ENCODE data around the gene B4GALT2. TPM values are rescaled to one million over a fixed set of nuclear protein-coding genes. Genes with fewer than 3 reads are reported as not detected.

B4GALT2 gene
- total RNA-seq, 1 donor: 99.1 TPM

- TF ChIP-seq, protein P1, sequence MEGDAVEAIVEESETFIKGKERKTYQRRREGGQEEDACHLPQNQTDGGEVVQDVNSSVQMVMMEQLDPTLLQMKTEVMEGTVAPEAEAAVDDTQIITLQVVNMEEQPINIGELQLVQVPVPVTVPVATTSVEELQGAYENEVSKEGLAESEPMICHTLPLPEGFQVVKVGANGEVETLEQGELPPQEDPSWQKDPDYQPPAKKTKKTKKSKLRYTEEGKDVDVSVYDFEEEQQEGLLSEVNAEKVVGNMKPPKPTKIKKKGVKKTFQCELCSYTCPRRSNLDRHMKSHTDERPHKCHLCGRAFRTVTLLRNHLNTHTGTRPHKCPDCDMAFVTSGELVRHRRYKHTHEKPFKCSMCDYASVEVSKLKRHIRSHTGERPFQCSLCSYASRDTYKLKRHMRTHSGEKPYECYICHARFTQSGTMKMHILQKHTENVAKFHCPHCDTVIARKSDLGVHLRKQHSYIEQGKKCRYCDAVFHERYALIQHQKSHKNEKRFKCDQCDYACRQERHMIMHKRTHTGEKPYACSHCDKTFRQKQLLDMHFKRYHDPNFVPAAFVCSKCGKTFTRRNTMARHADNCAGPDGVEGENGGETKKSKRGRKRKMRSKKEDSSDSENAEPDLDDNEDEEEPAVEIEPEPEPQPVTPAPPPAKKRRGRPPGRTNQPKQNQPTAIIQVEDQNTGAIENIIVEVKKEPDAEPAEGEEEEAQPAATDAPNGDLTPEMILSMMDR (IDR thresholded peaks at IDR 0.05; ENCODE audit: insufficient read depth, low read length): no peak
- H3K4me3 ChIP-seq (ENCODE audit: low read depth, low read length): no peak overlapping the region
- no peak for DNase-seq (ENCODE audit: low read depth)
Measured at GRCh38 chr1:43952731-43953346, 26.2 kb upstream of the B4GALT2 start.

GRCh38 chr1:43953361-43953760 lies 25.6 kb upstream of the B4GALT2 start:
- DNase-seq (ENCODE audit: low read depth): no peak
- TF ChIP-seq, protein P1 (IDR thresholded peaks at IDR 0.05; ENCODE audit: insufficient read depth, low read length): no peak
- H3K4me3 ChIP-seq (ENCODE audit: low read depth, low read length): no peak overlapping the region

GRCh38 chr1:43954036-43954435 lies 25.0 kb upstream of the B4GALT2 start:
- H3K4me3 ChIP-seq (ENCODE audit: low read depth, low read length): no peak overlapping the region
- TF ChIP-seq, protein P1 (IDR thresholded peaks at IDR 0.05; ENCODE audit: insufficient read depth, low read length): no peak
- no peak for DNase-seq (ENCODE audit: low read depth)

- no peak overlapping the region for H3K4me3 ChIP-seq (ENCODE audit: low read depth, low read length)
- no peak for DNase-seq (ENCODE audit: low read depth)
- TF ChIP-seq, protein P1 (IDR thresholded peaks at IDR 0.05; ENCODE audit: insufficient read depth, low read length): no peak
Measured at GRCh38 chr1:43956234-43956633, 22.8 kb upstream of the B4GALT2 start.

DNA sequence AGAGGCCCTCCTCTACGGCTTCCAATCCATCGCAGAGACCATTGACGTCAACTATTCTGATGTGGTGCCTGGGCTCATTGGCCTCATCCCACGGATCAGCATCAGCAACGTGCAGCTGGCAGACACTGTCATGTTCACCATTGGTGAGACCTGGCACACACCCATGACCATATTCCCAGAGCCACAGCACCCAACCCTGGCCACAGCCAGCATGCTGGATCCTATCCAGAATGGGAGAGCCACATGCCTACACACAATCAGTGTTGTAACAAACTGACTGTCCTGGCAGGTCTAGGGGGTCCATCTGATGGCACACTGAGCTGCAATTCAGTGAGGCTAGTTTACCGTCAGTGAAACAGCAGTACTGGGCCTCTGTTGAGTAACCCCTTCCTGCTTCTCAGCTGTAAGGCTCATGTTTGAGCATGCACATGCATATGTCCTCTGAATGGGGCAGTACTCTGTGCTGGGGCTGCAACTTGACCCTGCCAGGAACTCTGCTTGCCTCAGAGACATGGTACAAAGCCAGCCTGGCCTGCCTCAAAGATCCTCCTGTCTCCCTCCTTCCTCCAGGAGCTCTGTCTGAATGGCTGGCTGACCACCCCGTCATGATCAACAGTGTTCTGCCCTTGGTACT lies 21.5 kb upstream of the B4GALT2 start:
- no peak overlapping the region for H3K4me3 ChIP-seq (ENCODE audit: low read depth, low read length)
- no peak for DNase-seq (ENCODE audit: low read depth)
- TF ChIP-seq, protein P1 (IDR thresholded peaks at IDR 0.05; ENCODE audit: insufficient read depth, low read length): no peak

DNA sequence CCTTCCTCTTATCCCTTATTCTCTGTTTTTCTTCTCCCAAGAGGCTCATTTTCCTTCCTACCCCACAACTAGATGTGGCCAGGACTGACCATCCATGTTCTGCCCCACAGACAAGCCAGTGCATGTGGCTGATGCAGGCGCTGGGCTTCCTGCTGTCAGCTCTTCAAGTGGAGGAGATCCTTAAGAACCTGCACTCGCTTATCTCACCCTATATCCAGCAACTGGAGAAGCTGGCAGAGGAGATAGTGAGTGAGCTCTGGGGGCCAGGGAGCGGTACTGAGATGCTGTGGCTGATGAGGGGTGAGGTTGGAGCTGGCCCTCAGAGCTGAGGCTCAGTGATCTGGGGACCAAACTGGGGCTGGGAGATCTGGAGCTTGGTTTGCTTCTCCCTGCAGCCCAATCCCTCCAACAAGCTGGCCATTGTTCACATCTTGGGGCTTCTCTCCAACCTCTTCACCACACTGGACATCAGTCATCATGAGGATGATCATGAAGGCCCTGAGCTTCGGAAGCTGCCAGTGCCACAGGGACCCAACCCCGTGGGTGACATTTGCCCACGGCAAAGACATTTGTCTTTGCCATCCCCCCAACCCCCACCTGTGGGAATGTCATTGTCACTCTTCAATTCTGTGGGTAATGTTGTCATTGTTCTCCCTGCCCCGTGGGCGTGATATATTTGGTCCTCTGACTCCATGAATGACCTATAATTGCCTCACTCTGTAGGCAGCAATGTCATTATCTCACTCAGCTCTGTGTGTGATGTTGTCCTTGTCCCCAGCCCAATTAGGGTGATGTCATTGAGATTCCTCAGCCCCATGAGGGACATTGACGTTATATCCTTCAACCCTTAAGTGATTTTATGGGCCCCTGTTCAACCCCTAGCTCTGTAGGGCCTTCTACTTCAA lies 20.4 kb upstream of the B4GALT2 start:
- TF ChIP-seq, protein P1 (IDR thresholded peaks at IDR 0.05; ENCODE audit: insufficient read depth, low read length): no peak
- DNase-seq (ENCODE audit: low read depth): no peak
- no peak overlapping the region for H3K4me3 ChIP-seq (ENCODE audit: low read depth, low read length)
